Stimulated activated CD8-positive, alpha-beta memory T cell treated with anti-CD3 and anti-CD28 coated beads, Interleukin-12 subunit alpha, Interleukin-12 subunit beta, amount 100 ng/mL, for 4 hours (primary cell): Measurements from ENCODE around the gene RERG.

ENCODE experiments used
- DNase-seq: peaks from one replicate; pipeline ENCODE4 v3.0.0-alpha.2; 2020; ENCODE audit warnings: low read depth

Gene RERG

DNA sequence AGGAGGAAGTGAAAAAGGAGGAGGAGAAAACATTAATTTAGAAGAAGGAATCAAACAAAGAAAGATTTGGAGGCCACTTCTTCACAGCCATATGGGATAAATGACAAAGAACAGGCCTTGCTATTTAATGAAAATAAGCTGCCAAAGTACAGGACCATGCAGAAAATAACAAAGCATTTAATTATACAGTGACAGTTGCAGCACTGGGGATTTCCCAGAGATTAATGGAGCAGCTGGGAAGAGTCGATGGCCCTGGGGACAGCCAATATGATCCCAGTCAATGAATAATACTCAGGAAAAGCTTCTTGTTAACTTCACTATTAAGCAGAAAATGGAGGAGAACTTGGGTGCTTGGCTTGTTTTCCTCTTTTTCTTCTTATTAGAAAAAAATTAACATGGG, 34.6 kb downstream of the RERG start:
- no peak for DNase-seq

DNA sequence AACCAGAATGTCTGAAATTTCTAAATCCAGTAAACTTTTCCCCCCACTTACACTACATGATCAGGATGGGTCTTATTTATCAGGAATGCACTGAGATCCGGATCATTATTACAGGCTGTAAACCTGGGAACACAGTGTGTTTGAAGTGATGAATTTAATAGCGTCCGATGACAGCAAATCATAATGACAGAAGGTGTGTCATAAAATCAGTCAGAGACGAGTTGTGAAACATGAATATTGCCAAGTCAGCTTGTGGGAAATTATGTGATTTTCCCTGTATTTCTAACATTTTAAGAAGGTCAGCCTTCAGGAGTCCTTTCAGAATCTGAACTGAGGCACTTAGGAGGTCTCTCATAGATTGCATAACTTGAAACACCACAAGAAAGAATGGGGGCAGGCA, 36.7 kb downstream of the RERG start:
- DNase-seq: no peak

DNA sequence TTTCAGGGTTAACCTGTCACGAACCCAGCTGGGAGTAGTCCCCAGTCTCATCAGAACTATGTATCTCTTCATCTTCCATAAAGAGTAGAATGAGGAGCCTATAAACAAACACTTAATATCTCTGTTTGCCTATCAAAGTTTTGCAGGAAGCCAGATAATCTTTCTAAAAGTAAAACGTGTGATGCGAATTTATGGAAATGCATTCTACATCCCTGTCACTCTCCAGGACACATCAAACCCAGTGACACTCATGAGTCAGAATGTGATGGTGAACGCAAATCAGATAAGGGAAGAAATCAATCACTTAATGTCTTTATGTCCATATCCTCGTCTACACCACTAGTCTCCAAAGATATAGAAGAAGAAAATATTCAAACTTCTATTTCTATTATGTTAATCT, 37.4 kb downstream of the RERG start:
- no peak for DNase-seq

DNA sequence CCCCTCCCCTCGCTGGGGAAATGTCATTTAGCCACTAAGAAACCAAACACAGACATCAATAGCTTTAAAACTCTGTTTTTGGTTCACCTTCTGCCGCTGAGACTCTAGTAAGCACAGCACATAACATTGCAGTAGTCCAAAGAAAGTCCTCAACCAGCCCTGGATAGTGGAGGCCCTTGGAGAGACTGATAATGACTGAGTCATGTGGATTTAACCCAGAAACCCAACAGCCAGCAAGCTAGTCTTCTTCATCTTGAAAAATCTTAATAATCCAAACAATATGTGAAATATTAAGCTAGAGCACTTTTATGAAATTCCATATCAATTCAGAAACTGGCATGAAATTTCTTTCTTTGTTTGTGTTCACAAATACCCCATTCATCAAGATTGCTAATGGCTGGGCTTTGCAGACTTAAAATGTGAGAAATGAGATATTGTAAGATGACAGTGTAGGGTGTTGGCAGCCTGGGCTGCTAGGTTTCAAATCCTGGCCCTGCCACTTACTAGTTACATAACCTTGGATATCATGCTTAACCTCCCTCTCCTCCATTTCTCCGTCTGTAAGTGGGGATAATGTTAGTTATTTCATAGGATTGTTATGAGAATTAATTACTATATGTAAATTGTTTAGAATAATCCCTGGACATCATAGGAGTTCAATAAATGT, 40.1 kb downstream of the RERG start:
- DNase-seq: no peak

DNA sequence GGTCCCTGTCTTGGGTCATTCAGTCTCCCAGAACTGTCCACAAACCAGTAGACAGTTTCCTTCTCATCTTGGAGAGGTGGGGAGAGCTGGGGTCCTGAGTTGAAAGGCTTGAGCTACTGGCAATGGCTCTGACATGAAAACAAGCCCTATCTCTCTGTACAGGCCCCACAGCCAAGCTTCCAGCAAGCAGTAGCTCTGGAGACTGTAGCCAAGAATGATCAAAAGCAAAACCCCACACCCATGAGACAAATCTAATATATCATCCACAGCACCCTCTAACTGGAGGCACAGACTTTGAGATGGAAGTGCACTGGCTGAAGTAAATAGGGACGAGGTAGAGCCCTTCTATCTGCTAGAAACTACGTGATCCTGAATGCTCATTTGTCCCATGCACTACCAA, 40.9 kb downstream of the RERG start:
- DNase-seq: no peak

DNA sequence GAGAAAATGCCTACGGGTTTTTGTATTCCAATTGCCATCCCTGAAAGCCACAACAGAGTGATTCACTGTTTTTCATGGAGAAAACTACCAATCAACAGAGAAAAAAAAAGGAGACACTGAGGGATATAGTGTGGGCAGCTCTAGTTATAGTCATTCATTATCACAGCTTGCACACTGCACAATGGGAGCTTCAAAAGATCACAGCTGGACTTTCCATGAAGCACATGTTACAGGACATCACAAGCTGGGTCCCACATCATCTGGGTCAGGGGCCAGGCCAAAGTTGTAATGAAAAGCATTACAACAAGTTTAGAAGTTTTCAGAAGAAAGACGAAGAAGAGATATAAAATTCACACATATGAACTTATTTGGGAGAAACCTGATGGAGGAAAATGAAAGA, 41.5 kb downstream of the RERG start:
- no peak for DNase-seq

DNA sequence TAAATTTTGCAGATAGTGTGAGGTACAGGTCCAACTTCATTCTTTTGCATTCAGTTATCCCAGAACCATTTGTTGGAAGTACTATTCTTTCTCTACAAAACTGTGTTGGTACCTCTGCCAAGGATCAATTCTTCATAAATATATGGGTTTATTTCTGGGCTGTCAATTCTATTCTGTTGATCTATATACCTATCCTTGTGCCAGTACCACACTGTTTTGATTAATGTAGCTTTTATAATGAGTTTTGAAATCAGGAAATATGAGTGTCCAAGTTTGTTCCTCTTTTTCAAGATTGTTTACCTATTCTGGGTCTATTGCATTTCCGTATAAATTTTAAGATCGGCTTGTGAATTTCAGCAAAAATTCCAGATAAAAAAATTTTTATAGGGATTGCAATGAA, 48.1 kb downstream of the RERG start:
- no peak for DNase-seq

DNA sequence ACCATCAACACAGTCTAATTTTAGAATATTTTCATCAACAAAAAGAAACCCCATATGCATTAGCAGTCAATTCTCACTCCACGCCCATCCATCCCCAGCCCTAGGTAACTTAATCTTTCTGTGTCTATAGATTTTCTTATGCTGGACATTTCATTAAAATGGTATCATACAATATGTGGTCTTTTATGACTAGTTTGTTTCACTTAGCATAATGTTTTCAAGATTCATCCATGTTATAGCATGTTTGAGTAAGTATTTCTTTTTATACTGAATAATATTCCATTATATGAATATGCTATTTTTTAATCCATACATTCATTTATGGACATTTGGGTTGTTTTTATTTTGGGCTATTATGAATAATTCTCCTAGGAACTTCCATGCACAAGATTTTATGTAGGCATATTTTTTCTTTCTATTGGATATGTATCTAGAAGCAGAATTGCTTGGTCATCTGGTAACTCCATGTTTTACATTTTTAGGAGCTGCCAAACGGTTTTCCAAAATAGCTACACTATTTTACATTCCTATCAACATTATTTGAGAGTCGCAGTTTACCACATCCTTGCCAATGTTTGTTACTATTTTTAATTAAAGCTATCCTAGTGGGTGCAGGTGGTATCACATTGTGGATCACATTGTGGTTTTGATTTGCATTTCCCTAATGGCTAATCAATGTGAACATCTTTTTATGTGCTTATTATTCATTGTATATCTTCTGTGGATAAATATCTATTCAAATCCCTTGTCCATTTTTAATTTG, 49.0 kb downstream of the RERG start:
- DNase-seq: no peak

DNA sequence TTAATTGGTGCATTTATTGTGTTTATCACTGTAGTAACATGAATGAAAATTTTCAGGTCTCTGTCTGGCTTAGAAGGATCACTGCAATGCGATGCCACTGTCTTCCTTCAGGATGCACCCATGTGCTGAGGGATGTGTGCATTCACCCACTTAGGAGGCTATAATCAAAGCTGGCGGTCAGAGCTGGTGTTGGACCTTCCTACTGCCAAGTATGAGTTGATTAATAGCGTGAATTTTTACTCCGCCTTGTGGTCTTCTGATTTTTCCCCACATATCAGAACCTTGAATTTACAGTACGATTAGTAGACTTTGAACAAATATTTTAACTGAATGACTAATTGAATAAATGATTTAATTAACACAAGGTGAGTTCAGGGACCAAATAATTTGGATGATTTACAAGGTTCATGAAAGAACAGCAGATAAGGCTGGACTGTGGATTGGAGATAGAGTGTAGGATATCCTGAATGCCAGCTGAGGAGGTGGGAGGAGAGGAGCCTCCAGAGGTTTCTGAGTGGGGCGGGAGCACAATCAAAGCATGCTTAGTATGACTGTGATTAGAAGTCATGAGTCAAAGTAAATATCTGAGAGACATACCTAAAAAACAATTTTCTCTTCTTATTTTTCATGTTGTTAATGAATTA, 50.1 kb downstream of the RERG start:
- no peak for DNase-seq

DNA sequence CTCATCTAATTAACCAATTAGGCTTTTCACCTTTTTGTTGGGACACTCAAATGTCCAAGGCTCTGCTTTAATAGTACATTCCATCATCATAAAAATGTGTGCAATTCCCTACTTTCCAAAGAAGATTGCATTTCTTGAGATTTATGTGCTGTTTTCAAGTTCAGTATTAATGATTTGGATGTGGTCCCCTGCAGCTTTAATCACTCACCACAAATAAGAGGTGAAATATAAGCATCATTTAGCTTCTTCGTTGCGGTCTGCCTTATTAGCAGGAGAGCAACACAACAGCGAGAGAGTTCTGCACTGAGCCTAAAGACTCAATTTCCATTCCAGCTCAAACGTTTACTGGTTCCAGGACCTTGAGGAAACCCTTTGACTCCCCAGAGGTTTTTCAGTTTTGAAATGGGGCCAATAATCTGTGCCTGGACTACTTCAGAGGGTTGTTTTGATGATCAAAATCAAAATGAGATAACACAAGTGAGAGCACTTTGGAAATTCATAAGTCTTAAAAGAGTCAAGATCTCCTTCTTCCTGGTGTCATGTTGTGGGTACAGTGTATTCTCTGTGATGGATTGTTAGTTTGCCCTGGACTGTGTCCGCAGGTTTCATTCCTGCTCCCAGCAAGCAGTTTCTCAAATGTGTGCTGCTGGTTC, 53.1 kb downstream of the RERG start:
- DNase-seq: no peak

DNA sequence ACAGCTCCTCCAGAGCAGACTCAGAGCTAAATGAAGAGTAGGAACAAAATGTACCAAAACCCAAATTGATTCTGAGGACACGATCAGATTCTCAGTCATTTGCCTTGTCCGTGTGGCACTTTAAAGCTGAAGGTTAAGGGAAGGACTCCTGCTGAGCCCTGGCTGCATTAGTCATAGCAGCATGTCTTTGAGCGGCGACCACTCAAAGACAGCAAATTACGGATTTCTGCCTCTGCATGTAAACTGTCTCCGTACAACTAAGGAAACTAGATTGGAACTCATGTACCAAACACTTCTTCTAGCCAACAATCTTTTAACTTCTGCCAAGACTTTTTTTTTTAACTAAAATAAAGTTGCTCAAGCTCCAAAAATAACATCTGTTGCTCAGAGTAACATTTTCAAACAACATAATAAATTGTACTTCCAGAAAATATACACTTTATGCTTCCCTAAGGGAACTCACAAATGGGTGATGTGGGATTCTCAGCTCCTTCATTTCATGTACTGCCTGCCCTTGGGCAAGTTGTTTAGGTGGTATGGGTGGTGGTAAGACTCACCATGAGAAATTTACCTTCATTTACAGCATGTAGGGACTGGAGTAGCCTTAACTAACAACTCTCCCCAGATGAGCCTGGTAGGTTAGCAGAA, 56.1 kb downstream of the RERG start:
- DNase-seq: no peak

DNA sequence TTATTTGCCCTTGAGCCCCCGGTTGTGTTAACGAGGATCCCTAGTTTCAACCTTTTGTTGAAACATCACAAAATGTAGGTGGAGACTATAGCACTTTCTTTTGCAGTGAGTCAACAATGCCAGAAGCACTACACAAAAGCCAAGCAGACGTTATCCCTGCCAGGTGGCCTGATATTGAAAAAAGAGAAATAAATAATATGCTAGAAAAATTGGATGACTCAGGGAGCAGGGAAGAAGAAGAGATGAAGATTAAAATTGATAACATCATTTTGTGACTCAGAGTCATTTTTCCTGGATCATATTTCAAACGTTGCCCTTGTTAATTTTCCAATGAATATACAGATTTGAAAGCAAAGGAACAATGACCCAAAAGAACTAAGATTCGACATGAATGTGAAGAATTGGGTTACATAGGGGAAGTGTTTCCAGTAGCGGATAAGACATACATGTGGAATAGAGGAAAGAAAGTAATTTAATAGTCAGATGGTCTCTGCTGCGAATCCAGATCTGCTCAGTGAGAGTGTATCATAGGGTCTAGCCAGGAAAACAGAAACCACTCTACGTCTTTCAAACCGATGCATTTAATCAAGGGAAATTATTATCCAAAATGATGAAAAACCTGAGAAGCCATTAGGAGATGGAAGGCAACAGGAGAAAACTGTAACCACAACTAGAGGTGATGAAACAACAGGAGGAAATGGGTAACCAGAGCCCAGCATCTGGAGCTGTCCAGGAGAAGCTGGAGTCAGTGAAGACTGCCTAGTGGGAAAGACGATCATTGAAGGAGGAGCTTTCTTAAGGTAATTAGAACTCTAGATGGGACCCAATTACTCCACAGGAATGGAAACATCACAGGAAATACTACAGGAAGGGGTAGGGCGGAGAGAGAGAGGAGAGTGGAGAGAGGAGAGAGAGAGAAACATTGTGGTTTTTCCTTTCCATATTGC, 57.9 kb downstream of the RERG start:
- no peak for DNase-seq

DNA sequence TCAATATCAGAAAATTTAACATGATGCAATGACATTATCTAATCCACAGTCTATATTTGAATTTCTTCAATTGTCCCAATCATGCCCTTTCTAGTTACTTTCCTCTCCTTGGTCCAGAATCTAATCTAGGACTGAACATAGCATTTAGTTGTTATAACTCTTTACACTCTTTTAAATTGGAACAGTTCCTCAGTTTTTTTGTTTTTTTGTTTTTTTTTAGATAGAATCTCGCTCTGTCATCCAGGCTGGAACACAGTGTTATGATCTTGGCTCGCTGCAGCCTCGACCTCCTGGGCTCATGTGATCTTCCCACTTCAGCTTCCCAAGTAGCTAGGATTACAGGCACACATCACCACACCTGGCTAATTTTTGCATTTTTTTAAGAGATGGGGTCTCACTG, 63.1 kb downstream of the RERG start:
- DNase-seq: no peak

DNA sequence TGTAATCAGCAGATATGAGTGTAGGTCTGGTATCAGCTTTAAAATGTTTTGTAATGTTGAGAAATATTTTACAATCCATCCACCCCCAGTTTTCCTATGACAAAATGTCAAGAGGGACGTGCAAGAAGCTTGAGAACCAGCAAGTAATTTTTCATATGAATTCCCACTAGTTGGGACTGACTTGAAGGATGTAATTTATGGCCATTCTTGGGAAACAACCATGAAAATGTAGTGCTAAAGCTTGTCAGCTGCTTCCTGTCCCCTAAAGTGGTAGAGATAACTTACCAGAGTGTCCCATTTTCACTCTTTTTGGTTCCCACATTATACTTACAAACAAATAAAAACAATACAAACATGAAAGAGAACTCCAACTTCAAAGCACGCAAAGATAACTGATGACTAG, 63.9 kb downstream of the RERG start:
- DNase-seq: no peak

DNA sequence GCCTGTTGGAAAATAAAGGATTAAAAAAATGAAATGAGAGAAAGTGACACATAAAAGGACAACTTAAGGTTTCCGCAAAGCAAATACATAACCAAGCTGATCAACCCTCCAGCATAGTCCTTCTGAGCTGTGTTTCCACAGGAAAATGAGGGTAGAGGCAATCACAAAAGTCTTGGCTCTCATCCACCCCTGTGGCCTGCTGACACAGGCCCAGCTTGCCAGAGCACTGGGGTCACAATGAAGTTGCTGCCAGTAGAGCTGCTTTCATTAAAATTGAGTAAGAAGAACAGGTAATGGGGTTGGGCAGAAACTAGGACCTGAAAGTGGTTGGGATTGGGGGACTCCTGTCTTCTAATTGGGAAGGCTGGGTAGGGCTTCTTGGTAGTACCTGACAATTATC, 65.9 kb downstream of the RERG start:
- no peak for DNase-seq

DNA sequence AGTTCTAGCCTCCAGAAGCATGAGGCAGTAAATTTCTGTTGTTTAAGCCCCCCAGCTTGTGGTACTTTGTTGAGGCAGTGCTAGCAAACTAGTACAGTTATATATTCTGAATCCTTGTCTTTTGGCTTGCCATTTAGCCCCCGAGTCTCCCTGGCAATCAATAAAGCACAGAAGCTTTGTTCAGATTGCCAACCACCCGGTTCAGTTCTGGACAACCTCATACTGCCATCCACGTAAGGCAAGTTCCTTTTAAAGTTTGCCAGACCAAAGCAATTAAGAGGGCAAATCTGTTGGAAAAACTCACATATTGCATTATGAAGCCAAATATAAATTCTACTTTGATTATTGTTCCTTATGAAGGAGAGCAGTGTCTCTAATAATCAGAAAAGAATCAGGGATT, 67.1 kb downstream of the RERG start:
- DNase-seq: no peak

DNA sequence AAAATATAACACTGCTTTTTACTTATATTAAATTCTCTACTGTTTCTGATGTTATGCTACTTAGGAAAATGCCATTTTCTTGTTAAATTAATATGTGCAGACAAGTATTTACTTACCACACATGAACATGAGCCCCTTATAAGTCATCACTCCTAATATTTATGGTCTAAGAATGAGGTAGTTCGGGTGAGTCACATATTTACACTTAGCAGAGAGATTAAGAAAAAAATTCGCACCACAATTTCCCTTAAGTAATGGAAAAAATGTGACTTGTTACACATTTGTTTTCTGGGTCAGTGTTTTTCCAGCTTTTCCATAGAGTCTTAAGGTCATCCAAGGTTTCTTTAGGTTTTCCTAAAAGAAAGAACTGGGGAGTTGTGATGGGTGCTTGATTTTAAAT, 68.3 kb downstream of the RERG start:
- DNase-seq: no peak

DNA sequence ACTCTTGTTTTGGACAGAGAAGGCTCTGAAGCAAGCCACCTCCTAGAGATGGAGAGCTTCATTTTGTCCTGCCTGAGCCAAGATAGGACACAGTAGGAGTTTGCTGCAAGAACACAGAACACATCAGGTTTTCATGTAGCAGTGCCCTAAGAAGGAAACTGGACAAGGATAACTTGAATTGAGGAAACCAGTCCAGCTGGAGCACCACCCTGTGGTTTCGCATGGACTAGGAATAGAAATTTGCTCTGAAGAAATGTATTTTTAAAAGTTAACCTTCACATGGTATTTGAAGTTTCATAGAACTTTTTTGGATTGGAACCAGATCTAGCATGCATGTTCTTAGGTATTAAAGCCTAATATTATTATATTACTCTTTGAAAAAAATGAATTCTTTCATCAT, 68.8 kb downstream of the RERG start:
- no peak for DNase-seq

DNA sequence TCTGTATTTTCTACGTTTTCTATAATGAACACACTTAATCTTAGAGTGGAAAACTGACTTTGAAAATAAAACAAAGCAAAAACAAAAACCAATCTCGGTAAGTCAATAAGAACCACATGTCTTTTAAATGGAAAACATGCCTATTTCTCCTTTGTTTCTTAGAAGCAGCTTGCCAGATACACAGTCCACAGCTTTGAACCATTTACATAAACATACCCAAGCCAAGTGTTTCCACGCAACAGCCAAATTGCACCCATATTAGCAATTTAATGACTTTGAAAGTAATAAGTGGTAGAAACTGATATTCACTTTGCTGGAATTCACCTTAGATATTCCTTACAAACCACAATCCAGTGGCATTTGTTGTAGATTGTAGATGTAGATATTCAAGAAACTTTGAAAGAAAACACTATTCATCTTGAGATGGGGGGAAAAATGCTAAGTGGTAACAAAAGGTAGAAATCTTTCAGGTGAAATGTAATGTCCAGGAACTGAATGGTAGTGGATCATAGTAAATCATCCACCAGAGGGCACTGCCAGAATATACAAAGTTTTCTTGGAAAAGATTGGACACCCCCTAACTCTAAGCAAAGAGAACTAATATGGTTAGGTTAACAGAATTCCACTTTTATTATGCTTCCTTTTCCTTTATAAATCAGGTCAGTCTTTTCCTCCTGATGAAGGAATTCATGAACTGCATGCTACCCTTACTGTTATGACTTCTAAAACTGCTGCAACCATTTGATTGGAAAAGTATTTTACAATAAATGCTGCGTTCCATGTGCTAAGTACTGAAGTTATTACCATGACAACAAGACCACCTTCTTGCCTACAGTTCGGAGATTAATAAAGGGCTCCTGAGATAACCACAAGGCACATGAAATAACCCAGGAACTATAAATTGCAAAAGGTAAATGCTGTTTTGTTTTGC, 69.8 kb downstream of the RERG start:
- no peak for DNase-seq

DNA sequence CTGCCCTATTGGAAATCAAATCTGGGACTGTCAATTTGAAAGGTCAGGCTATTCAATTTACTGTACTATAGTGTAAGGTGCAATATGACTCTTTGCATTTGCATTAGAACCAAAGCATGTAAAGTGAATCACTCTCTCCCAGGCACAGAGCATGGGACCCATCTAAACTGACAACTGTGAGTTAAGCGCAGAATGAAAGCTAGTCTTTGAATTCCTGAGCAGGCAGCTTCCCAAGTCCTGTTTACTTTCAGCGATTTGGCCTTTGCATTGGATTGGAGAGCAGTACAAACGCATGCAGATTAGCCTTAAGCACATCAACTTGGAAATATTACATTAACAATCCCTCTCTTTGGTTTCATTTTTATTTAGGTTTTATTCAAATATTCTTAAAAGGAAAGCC, 74.6 kb downstream of the RERG start:
- no peak for DNase-seq
